GM21367 (cell line): ENCODE data around the gene MACO1.

Experiments
- ATAC-seq: cut with Tn5 transposase; IDR thresholded peaks from one replicate; pipeline ENCODE4 v1.9.1; 2021; ENCODE audit not compliant: unreplicated experiment

MACO1 gene

DNA sequence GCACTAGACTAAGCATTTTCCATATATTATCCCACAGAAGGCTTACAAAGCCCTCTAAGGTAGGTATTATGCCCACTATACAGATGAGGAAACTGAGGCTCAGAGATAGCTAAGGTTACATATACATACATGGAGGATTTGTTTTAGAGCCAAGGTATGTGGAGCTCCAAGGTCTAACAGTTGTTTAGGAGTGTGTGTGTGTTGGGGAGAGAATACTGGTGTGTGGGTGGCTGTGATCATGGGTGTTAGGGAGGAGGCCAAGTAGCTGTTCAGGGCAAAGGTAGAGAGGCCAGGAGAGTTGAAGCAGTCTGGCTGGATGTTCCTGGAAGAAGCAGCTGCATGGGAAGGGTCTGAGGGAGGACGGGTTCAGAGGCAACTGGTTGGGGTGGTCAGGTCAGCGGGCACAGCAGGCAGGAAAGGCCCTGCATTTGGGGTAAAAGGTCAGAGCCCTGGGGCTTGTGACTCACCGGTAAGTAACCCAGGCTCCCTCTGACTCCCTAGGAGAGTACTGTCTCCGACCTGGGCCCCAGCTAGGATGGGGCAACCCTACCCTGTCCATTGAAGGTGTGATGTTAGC is 107.6 kb downstream of the MACO1 start:
- ATAC-seq = no peak

- no peak for ATAC-seq
These were observed 110.1 kb downstream of the MACO1 start for GRCh38 chr1:25540750-25541342.

DNA sequence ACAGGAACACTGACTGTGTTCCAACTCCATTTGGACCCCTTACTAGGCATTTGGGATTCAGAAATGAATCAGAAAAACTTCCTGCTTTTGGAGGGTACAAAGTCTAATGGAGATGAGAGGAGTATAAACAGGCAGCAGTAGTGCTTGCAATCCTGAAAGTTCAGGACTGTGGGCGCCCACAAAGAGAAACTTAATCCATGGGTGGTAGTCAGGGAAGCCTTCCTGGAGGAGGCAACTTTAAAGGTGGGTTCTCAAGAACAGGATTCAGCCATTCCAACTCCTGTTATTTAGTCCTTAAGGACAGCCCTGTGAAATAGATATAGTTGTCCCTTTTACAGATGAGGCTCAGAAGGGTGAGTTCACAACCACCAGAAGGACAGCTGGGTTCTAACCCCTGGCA is 110.7 kb downstream of the MACO1 start:
- ATAC-seq = no peak

GRCh38 chr1:25541889-25542658 is 111.4 kb downstream of the MACO1 start:
- no peak for ATAC-seq

DNA sequence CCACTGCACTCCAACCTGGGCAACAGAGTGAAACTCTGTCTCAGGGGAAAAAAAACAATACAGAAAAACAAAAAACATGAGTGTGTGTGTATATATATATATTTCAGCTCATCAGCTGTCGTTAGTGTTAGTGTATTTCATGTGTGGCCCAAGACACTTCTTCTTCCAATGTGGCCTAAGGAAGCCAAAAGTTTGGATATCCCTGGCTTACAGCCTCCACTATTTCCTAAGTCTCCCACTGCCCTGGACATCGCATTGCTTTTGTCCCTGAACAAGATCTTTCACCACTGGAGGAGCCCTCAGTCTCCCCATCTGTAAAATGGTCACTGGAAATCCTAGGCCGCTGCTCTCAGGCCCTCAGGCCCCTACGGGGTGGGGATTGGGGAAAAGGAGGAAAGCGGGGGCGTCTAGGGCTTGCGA is 112.3 kb downstream of the MACO1 start:
- no peak for ATAC-seq

DNA sequence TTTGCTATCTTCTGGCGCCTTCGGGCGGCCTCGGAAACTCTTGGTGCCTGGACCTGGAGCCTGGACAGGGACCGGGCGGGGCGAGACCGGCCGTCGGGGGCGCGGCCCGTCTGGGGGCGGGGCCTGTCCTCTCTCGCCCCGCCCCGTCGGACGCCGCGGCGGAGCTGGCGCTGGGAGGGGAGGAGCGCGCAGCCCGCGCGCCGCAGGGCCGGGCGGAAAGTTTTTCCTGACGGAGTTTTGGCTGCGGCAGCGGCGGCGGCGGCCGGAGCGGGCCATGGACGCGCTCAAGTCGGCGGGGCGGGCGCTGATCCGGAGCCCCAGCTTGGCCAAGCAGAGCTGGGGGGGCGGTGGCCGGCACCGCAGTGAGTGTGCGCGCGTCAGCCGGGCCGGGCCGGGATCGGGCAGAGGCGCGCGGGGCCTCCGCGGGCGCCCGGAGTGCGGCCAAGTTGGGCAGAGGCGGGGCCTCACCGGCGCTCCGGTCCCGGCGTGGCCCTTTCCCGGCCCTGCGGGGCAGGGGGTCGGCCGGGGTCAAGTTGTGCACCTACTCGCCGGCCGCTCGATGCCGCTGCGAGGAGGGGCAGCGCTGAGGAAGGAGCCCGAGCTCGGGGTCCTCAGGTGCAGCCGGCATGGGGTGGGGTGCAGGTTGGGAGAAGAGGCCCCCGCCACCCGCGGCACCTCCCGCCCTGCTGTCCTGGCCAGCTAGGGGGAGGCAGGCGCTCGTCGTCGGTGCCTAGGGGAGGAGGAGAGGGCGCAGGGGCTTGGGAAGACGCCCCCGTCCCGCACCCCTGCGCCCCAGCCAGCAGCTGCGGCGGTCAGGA is 112.9 kb downstream of the MACO1 start, which contains the start of gene LDLRAP1:
Gene LDLRAP1, plus strand, starts transcription at position 182 of the 818 bp plus-strand sequence. Its CDS starts 93 bp downstream, at position 275.
- no peak for ATAC-seq

DNA sequence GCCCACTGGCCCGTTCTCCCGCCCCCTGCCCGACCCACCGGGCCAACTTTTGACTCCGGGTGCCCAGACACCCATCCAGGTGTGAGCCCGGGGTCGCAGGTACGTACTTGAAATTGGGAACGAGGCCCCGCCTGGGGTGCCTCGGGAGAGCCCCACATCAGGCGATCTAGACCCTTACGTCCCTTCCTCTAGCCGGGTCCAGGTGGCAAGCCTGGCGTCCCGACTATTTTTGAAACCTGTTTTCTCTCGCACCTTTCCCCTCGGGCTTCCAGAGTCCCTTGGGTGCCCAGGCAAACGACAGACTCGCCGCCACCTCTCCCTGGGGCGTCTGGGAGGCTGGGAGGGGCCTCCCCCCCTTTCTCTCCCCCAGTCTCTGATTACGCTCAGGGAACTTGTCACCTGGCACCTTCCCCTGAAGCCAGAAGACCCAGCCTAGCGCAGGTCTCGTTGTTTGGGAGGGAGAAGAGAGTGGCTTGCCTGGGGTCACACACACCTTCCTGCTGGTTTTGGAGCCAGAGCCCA is 113.6 kb downstream of the MACO1 start:
- ATAC-seq = no peak

GRCh38 chr1:25544819-25545218 is 114.1 kb downstream of the MACO1 start:
- ATAC-seq = no peak

GRCh38 chr1:25545767-25546166 is 115.1 kb downstream of the MACO1 start:
- no peak for ATAC-seq

DNA sequence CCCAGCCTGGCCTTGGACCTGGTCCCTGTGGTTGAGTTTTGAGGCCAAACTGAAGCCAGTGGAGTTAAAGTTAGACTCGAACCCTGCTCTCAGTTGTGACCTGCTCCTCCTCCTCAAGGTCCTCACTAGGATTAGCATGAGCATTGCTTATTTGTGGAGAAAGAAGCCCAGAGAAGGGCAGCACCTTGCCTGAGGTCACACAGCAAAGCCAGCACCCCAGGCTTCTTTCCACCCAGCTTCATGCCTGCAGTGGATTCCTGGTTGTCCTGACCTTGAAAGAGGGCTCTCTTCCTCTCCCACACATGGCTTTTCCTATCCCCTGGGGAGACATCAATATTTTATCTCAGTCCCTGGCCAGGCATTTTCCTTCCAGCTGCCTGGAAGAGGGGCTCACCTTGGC is 115.5 kb downstream of the MACO1 start:
- no peak for ATAC-seq

DNA sequence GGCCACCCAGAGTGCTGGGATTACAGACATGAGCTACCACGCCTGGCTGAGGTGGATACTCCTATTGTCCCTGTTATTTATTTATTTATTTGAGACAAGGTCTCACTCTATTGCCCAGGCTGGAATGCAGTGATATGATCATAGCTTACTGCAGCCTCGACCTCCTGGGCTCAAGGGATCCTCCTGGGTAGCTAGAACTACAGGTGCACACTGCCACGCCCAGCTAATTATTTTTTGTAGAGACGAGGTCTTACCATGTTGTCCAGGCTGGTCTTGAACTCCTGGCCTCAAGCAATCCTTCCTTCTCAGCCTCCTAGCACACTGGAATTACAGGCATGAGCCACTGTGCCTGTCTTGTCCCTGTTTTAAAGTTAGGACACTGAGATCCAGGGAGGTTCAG is 117.9 kb downstream of the MACO1 start:
- ATAC-seq = no peak

DNA sequence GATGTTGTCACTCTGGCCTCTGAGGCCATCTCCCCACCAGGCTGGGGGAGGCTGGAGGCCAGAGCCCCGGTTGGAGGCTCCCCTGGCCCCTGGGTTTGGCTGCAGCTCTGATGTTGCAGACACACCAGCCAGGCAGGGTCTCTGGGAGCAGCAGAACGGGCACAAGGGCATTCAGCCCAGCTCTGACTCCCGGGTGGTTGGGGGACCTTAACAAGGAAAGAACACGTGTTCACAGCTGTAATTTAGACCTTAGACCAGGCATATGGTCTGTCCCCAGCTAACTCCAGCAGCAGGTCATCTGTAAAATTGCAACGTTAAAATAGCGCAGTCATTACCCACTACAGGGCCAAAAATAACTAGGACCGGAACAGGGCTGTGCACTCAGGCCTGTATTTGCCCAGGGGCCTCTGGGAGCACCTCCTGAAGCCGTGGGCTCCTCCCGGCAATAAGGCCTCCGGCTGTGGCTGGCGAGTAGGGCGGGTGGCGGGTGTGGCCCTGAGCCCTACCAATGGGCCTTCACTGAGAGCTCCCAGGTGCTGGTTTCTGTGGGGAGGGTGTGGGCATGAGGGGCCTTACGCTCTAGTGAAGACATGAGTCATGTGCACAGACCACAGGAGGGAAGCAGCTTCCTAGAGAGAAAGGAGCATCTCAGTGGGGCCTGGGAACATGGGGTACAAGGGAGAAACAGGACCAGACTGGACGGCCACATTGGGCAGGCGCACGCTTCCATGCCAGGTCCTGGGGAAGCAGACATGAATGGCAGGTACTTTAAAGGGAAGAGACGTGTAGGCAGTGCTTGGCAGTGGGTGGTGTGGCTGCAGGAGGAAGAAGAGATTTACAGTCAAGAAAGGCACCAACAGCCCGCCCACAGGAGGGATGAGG is 118.8 kb downstream of the MACO1 start:
- peak; percentile 85 for ATAC-seq
